ENCODE data around the gene RTN4.

DNA sequence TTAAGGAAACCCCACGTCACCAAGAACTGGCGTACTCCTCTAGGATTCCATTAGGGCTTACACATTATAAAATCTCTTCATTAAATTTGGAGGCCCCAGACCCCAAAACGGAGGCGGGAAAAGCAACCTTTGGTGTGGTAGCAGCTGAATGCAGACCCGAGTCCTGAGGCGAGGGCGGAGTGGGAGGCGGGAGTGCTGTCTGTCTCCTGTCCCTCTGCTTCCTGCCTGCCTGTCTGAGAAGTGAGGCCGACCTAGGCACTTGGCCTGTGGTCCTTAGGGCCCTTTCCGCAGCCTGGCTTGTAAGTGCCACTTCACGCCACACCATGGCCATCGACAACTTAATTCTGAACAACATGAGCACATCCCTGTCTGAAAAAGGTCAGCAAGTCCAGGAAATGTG is 102.1 kb downstream of the RTN4 start:
- TF ChIP-seq CTCF (IDR thresholded peaks at IDR 0.05; ENCODE audit: low read depth, low read length): no peak
- TF ChIP-seq EZH2phosphoT487 (IDR thresholded peaks at IDR 0.05; ENCODE audit: low read depth): no peak

Data from OCI-LY3 (cell line).